Measurements from ENCODE around the gene HIPK4.

Gene HIPK4

DNA sequence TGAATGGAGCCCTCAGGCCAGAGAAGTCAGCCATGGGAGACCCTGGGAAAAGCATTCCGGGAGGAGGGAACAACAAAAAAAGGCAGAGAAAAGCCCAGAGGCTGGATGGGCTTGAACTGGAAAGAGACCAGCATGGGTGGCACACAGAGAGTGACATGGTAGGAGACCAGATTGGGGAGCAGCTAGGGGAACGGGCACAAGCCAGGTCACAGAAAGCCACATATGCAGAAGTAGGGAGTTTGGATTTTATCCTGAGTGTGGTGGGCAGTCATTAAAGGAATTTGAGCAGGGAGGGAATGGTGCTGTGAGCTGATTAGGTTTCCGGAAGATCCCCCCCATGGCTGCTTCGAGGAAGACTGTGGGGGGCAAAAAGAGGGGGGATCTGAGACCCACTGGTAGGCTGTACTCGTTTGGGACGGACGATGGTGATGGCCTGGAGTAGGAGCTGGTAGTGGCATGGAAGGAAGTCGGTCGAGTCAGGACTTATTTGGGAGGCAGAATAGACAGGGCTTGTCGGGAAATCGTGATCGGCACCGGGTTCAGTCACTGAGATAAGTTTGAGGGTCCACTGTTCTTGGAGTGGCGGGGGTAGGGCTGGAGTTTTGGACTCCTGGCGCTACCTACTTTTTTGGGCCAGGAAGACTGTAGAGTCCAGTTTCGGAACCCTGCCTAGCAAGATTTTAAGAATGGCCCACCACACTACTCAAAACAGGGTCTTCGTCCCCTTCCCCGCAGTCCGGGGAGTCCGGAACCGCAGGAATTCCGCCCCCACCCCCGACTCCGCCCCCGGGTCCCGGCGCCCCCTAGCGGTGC lies 34.9 kb upstream of the HIPK4 start:
- Histone ChIP-seq H3K9ac (ENCODE audit: low read depth in 1 of 2, low read length in 2 of 2) (peak overlapping the region; percentile 95 to 99), H3K4me1 (ENCODE audit: control insufficient read depth in 1 of 2, insufficient read depth in 2 of 2, low read length in 2 of 2) (peaks cover 14 to 23% of the 10 kb centered on the region in 2 donors), H3K27me3 (ENCODE audit: control insufficient read depth in 1 of 2, insufficient read depth in 2 of 2, low read length in 2 of 2) (no peaks in the 10 kb centered on the region), H3K9me3 (ENCODE audit: control insufficient read depth in 1 of 2, low read length in 2 of 2) (no peaks in the 10 kb centered on the region), H3K36me3 (ENCODE audit: control insufficient read depth in 1 of 2, insufficient read depth in 2 of 2, low read length in 2 of 2) (peaks cover 6 to 13% of the 10 kb centered on the region in 2 donors), H3K4me3 (ENCODE audit: low read depth in 1 of 2, low read length in 2 of 2) (peak overlapping the region; percentile 84 to 97), H3K27ac (ENCODE audit: low read depth, low read length) (peak overlapping the region; percentile 97)

DNA sequence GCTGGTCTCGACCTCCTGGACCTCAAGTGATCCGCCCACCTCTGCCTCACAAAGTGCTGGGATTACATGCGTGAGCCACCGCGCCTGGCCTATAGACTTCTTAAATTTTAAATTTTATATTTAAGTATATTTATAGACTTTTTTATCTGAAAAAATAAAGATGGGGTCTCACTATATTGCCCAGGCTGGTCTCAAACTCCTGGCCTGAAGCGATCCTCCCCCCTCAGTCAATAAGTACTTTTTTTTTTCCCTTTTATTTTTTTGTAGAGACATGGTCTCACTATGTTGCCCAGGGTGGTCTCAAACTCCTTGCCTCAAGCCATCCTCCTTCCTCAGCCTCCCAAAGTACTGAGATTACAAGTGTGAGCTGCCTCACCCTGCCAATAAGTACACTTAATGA lies 34.0 kb upstream of the HIPK4 start:
- peaks cover 6 to 13% of the 10 kb centered on the region in 2 donors for H3K36me3 ChIP-seq (ENCODE audit: control insufficient read depth in 1 of 2, insufficient read depth in 2 of 2, low read length in 2 of 2)
- peaks cover 14 to 23% of the 10 kb centered on the region in 2 donors for H3K4me1 ChIP-seq (ENCODE audit: control insufficient read depth in 1 of 2, insufficient read depth in 2 of 2, low read length in 2 of 2)
- H3K9ac ChIP-seq (ENCODE audit: low read depth in 1 of 2, low read length in 2 of 2): no peak overlapping the region
- no peaks in the 10 kb centered on the region for H3K9me3 ChIP-seq (ENCODE audit: control insufficient read depth in 1 of 2, low read length in 2 of 2)
- H3K27ac ChIP-seq (ENCODE audit: low read depth, low read length): no peak overlapping the region
- H3K27me3 ChIP-seq (ENCODE audit: control insufficient read depth in 1 of 2, insufficient read depth in 2 of 2, low read length in 2 of 2): no peaks in the 10 kb centered on the region
- no peak overlapping the region for H3K4me3 ChIP-seq (ENCODE audit: low read depth in 1 of 2, low read length in 2 of 2)

DNA sequence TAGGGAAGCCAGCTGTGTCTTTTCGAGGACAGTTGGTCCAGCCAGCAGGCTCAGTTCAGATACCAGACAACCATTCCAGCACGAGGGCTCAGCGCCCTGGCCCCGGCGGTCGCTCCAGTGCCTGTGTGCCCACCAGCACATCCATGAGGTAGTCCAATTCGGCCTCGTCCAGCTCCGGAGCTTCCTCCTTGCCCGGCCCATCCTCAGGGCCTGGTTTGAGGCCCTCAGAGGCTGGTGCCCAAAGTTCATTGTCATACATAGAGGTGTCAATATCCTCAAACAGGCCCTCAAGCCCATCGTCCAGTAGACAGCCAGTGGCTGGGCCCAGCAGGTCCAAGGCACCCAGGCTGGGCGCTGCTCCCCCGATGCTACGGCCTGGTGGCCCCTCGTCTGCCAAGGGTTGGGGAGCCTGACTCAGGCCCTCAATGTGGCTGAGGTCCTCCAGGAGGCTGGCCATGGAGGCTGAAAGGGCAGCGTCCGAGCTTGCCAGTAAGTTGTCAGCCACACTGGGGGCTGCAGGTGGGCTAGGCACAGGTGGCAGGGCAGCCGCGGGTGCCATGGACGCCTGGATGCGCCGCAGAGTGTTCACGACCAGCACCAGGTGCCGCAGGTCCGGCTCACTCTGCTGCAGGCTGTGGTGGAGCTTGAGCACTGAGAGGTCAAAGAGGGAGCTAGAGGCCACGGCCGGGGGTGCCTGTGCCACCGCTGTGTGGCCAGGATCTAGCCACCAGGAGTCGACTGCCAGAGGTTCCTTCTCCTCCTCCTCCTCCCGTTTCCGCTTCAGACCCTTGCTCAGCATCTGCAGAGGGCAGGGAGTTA lies 33.0 kb upstream of the HIPK4 start:
- Histone ChIP-seq H3K9ac (ENCODE audit: low read depth in 1 of 2, low read length in 2 of 2) (peak overlapping the region in 1 of 2 donors; percentile 89), H3K4me1 (ENCODE audit: control insufficient read depth in 1 of 2, insufficient read depth in 2 of 2, low read length in 2 of 2) (peaks cover 14 to 23% of the 10 kb centered on the region in 2 donors), H3K27ac (ENCODE audit: low read depth, low read length) (no peak overlapping the region), H3K4me3 (ENCODE audit: low read depth in 1 of 2, low read length in 2 of 2) (no peak overlapping the region), H3K9me3 (ENCODE audit: control insufficient read depth in 1 of 2, low read length in 2 of 2) (no peaks in the 10 kb centered on the region), H3K27me3 (ENCODE audit: control insufficient read depth in 1 of 2, insufficient read depth in 2 of 2, low read length in 2 of 2) (no peaks in the 10 kb centered on the region), H3K36me3 (ENCODE audit: control insufficient read depth in 1 of 2, insufficient read depth in 2 of 2, low read length in 2 of 2) (peaks cover 6 to 13% of the 10 kb centered on the region in 2 donors)

DNA sequence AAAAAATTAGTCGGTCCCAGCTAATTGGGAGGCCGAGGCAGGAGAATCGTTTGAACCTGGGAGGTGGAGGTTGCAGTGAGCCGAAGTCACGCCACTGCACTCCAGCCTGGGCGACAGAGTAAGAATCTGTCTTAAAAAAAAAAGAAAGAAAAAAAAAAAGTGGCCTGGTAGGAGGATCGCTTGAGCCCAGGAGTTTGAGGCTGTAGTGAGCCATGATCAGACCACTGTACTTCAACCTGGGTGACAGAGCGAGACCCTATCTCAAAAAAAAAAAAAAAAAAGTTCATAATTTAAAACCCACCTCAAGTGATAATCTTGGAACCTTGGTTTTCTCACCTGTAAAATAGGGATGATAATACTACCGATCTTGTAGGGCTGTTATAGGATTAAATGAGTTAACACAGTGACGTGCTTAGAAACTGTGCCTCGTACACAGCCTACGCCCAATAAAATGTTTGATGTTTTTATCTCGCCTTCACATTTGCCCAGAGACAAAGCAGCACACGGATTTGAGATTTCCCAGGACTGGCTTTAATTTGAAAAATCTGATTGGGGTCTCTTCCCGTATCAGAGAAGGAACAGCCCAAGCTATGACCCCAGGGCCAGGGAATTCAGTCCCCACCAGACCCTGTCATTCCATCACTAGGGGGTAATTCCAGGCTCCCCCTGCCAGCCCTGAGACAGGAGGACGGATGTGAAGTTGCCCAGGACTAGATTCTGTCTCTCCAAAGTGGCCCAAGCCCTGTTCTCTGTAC lies 32.2 kb upstream of the HIPK4 start:
- Histone ChIP-seq H3K27ac (ENCODE audit: low read depth, low read length) (peak overlapping the region; percentile 96), H3K9ac (ENCODE audit: low read depth in 1 of 2, low read length in 2 of 2) (peak overlapping the region; percentile 89 to 96), H3K4me1 (ENCODE audit: control insufficient read depth in 1 of 2, insufficient read depth in 2 of 2, low read length in 2 of 2) (peaks cover 20 to 29% of the 10 kb centered on the region in 2 donors), H3K36me3 (ENCODE audit: control insufficient read depth in 1 of 2, insufficient read depth in 2 of 2, low read length in 2 of 2) (peaks cover 6 to 13% of the 10 kb centered on the region in 2 donors), H3K9me3 (ENCODE audit: control insufficient read depth in 1 of 2, low read length in 2 of 2) (no peaks in the 10 kb centered on the region), H3K27me3 (ENCODE audit: control insufficient read depth in 1 of 2, insufficient read depth in 2 of 2, low read length in 2 of 2) (no peaks in the 10 kb centered on the region), H3K4me3 (ENCODE audit: low read depth in 1 of 2, low read length in 2 of 2) (no peak overlapping the region)

DNA sequence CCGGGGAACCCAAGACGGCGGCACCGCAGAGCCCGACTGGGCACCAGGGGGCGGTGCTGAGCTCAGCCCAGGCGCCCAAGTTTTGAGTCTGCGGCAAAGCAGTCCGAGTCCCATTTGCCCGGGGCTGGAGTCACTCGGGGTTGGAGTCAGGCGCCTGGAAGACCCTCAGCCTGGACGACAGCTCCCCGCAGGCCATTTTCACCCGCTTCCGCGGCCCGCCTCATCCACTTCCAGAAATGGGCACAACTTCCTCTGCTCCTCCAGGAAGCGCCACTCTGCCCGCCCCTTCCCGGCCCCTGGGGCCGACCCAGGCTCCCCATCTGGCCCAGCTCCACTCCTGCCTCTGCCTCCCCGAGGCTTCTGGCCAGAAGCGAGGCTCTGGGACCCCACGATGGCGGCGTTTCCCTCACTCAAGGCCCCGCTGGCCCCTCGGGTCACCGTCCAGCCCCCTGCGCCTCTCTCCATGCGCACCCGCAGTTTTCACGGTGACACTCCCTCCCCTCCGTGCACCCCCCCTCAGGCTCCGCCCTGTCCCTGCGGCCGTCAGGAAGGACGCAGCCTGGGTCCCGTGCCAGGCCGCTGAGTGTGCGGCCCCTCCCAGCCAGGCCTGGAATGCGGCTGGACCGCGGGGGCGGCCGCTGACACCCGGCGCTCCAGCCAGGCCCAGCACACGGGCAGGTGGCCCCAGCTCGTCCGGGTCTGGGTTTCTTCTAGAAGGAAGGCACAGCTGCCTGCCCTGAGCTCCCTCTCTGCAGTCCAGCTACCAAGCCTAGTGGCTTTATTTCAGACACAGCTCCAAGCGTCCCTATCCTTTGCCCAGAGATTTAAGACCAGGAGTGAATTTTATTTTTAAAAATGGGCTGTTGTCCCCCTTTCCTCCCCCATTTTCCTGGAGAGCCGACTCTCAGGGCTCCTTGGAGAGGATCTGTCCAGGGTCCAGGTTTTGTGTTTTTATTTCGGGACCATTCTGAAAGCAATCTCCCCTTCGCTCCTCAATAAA lies 31.1 kb upstream of the HIPK4 start:
- Histone ChIP-seq H3K9me3 (ENCODE audit: control insufficient read depth in 1 of 2, low read length in 2 of 2) (no peaks in the 10 kb centered on the region), H3K27ac (ENCODE audit: low read depth, low read length) (peak overlapping the region; percentile 96), H3K9ac (ENCODE audit: low read depth in 1 of 2, low read length in 2 of 2) (peak overlapping the region; percentile 89 to 96), H3K36me3 (ENCODE audit: control insufficient read depth in 1 of 2, insufficient read depth in 2 of 2, low read length in 2 of 2) (peaks cover 6 to 13% of the 10 kb centered on the region in 2 donors), H3K4me3 (ENCODE audit: low read depth in 1 of 2, low read length in 2 of 2) (peak overlapping the region; percentile 64 to 82), H3K27me3 (ENCODE audit: control insufficient read depth in 1 of 2, insufficient read depth in 2 of 2, low read length in 2 of 2) (no peaks in the 10 kb centered on the region), H3K4me1 (ENCODE audit: control insufficient read depth in 1 of 2, insufficient read depth in 2 of 2, low read length in 2 of 2) (peaks cover 28 to 29% of the 10 kb centered on the region in 2 donors)

DNA sequence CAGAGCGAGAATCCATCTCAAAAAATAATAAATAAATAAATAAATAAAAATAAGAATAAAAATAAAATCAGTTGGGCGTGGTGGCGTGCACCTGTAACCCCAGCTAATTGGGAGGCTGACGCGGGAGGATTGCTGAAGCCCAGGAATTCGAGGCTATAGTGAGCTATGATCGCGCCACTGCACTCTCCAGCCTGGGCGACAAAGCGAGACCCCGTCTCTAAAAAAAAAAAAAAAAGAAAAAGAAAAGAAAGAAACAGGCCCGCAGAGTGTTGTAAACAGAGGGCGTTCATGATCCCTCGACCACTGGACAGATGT lies 30.4 kb upstream of the HIPK4 start:
- peaks cover 29 to 30% of the 10 kb centered on the region in 2 donors for H3K4me1 ChIP-seq (ENCODE audit: control insufficient read depth in 1 of 2, insufficient read depth in 2 of 2, low read length in 2 of 2)

GRCh38 chr19:40419780-40420179 lies 29.8 kb upstream of the HIPK4 start:
- Histone ChIP-seq H3K27ac (ENCODE audit: low read depth, low read length) (no peak overlapping the region), H3K36me3 (ENCODE audit: control insufficient read depth in 1 of 2, insufficient read depth in 2 of 2, low read length in 2 of 2) (peaks cover 6 to 13% of the 10 kb centered on the region in 2 donors), H3K9me3 (ENCODE audit: control insufficient read depth in 1 of 2, low read length in 2 of 2) (no peaks in the 10 kb centered on the region), H3K27me3 (ENCODE audit: control insufficient read depth in 1 of 2, insufficient read depth in 2 of 2, low read length in 2 of 2) (no peaks in the 10 kb centered on the region), H3K4me3 (ENCODE audit: low read depth in 1 of 2, low read length in 2 of 2) (no peak overlapping the region), H3K4me1 (ENCODE audit: control insufficient read depth in 1 of 2, insufficient read depth in 2 of 2, low read length in 2 of 2) (peaks cover 27 to 30% of the 10 kb centered on the region in 2 donors), H3K9ac (ENCODE audit: low read depth in 1 of 2, low read length in 2 of 2) (no peak overlapping the region)

More for the DNA sequence above, 30.4 kb upstream of the HIPK4 start:
- Histone ChIP-seq H3K9ac (ENCODE audit: low read depth in 1 of 2, low read length in 2 of 2) (peak overlapping the region in 1 of 2 donors; percentile 89), H3K27ac (ENCODE audit: low read depth, low read length) (peak overlapping the region; percentile 96), H3K9me3 (ENCODE audit: control insufficient read depth in 1 of 2, low read length in 2 of 2) (no peaks in the 10 kb centered on the region), H3K27me3 (ENCODE audit: control insufficient read depth in 1 of 2, insufficient read depth in 2 of 2, low read length in 2 of 2) (no peaks in the 10 kb centered on the region), H3K36me3 (ENCODE audit: control insufficient read depth in 1 of 2, insufficient read depth in 2 of 2, low read length in 2 of 2) (peaks cover 6 to 13% of the 10 kb centered on the region in 2 donors), H3K4me3 (ENCODE audit: low read depth in 1 of 2, low read length in 2 of 2) (peak overlapping the region; percentile 64 to 82)

GRCh38 chr19:40419066-40419612 lies 29.2 kb upstream of the HIPK4 start:
- H3K27me3 ChIP-seq (ENCODE audit: control insufficient read depth in 1 of 2, insufficient read depth in 2 of 2, low read length in 2 of 2): no peaks in the 10 kb centered on the region
- H3K9ac ChIP-seq (ENCODE audit: low read depth in 1 of 2, low read length in 2 of 2): no peak overlapping the region
- peaks cover 23 to 26% of the 10 kb centered on the region in 2 donors for H3K4me1 ChIP-seq (ENCODE audit: control insufficient read depth in 1 of 2, insufficient read depth in 2 of 2, low read length in 2 of 2)
- H3K4me3 ChIP-seq (ENCODE audit: low read depth in 1 of 2, low read length in 2 of 2): no peak overlapping the region
- H3K9me3 ChIP-seq (ENCODE audit: control insufficient read depth in 1 of 2, low read length in 2 of 2): no peaks in the 10 kb centered on the region
- H3K36me3 ChIP-seq (ENCODE audit: control insufficient read depth in 1 of 2, insufficient read depth in 2 of 2, low read length in 2 of 2): peaks cover 6 to 13% of the 10 kb centered on the region in 2 donors
- no peak overlapping the region for H3K27ac ChIP-seq (ENCODE audit: low read depth, low read length)

- Histone ChIP-seq H3K27me3 (ENCODE audit: control insufficient read depth in 1 of 2, insufficient read depth in 2 of 2, low read length in 2 of 2) (no peaks in the 10 kb centered on the region), H3K27ac (ENCODE audit: low read depth, low read length) (no peak overlapping the region), H3K4me1 (ENCODE audit: control insufficient read depth in 1 of 2, insufficient read depth in 2 of 2, low read length in 2 of 2) (peaks cover 23 to 26% of the 10 kb centered on the region in 2 donors)
Measured at GRCh38 chr19:40418040-40418439, 28.1 kb upstream of the HIPK4 start.

More at GRCh38 chr19:40418040-40418439, 28.1 kb upstream of the HIPK4 start:
- H3K9me3 ChIP-seq (ENCODE audit: control insufficient read depth in 1 of 2, low read length in 2 of 2): no peaks in the 10 kb centered on the region
- no peak overlapping the region for H3K4me3 ChIP-seq (ENCODE audit: low read depth in 1 of 2, low read length in 2 of 2)
- H3K9ac ChIP-seq (ENCODE audit: low read depth in 1 of 2, low read length in 2 of 2): no peak overlapping the region
- peaks cover 6 to 9% of the 10 kb centered on the region in 2 donors for H3K36me3 ChIP-seq (ENCODE audit: control insufficient read depth in 1 of 2, insufficient read depth in 2 of 2, low read length in 2 of 2)

All from duodenal mucosa (tissue), 2 donors.